Thymus (tissue), 11 donors: ENCODE measurements around the gene TMEM182. TPM values are rescaled to one million over a fixed set of nuclear protein-coding genes. Genes with fewer than 3 reads are reported as not detected.

ENCODE experiments used
- DNase-seq, 9 donors: peaks; one replicate each; pipeline ENCODE4 v3.0.0-alpha.2; 2013; ENCODE audit warnings: low spot score in 9 of 9, low read depth in 6 of 9, missing footprints in 1 of 9
- H3K27ac ChIP-seq, 2 donors: one replicate each; pipeline ENCODE4 v1.5.1; 2013; ENCODE audit warnings: control low read depth in 1 of 2, low read depth in 1 of 2, low read length in 1 of 2, mild to moderate bottlenecking in 1 of 2, moderate library complexity in 1 of 2
- H3K27me3 ChIP-seq, 2 donors: one replicate each; pipeline ENCODE4 v1.5.1; 2013; ENCODE audit warnings: low read length in 1 of 2; ENCODE audit not compliant: control insufficient read depth in 2 of 2, insufficient read depth in 1 of 2
- H3K36me3 ChIP-seq, 2 donors: one replicate each; pipeline ENCODE4 v1.5.1; 2013; ENCODE audit warnings: low read length in 1 of 2, mild to moderate bottlenecking in 1 of 2, moderate library complexity in 1 of 2; ENCODE audit not compliant: control insufficient read depth in 2 of 2, insufficient read depth in 2 of 2
- H3K4me1 ChIP-seq, 2 donors: one replicate each; pipeline ENCODE4 v1.5.1; 2013; ENCODE audit warnings: low read length in 2 of 2; ENCODE audit not compliant: control insufficient read depth in 2 of 2, insufficient read depth in 2 of 2
- H3K4me3 ChIP-seq, 2 donors: one replicate each; pipeline ENCODE4 v1.5.1; 2013; ENCODE audit warnings: low read length in 2 of 2, control low read depth in 1 of 2, mild to moderate bottlenecking in 1 of 2
- H3K9me3 ChIP-seq, 2 donors: one replicate each; pipeline ENCODE4 v1.5.1; 2013; ENCODE audit warnings: low read length in 1 of 2, mild to moderate bottlenecking in 1 of 2; ENCODE audit not compliant: control insufficient read depth in 2 of 2, insufficient read depth in 1 of 2
- WGBS: extraction: QIAGEN DNeasy Blood & Tissue Kit; methylation state at CpG from one replicate; pipeline ENCODE4 v1.1.7; 2013; 5-methylcytosine and 5-hydroxymethylcytosine counted together
- polyA plus RNA-seq: library from polyadenylated mRNA; stranded (reverse); fragments of 200-250 nt; gene quantifications from one replicate; pipeline ENCODE4 v1.2.3, GENCODE V29; 2013
- total RNA-seq: library from RNA; stranded (reverse); fragments of 120-200 nt; gene quantifications from one replicate; pipeline ENCODE4 v1.2.4, GENCODE V29; 2013
- donor health status: healthy.

Gene TMEM182
- total and polyA plus RNA-seq, 2 donors: 2.3 to 2.6 TPM

- Histone ChIP-seq H3K4me3 (no peak overlapping the region), H3K9me3 (no peaks in the 10 kb centered on the region), H3K27me3 (no peaks in the 10 kb centered on the region), H3K4me1 (no peaks in the 10 kb centered on the region), H3K27ac (no peak overlapping the region), H3K36me3 (no peaks in the 10 kb centered on the region)
- no peak for DNase-seq
- WGBS: 96% methylated on average over 8 of the region's 8 CpGs
Observed at GRCh38 chr2:102792568-102793208, 30.9 kb downstream of the TMEM182 start.

- H3K4me3 ChIP-seq: no peak overlapping the region
- H3K36me3 ChIP-seq: no peaks in the 10 kb centered on the region
- WGBS: 96% methylated on average over 4 of the region's 4 CpGs
- H3K9me3 ChIP-seq: no peaks in the 10 kb centered on the region
- H3K27me3 ChIP-seq: no peaks in the 10 kb centered on the region
- DNase-seq: no peak
- no peak overlapping the region for H3K27ac ChIP-seq
- H3K4me1 ChIP-seq: no peaks in the 10 kb centered on the region
Observed at GRCh38 chr2:102795641-102796040, 33.8 kb downstream of the TMEM182 start.

GRCh38 chr2:102796337-102796736 lies 34.5 kb downstream of the TMEM182 start:
- no peak for DNase-seq
- no peaks in the 10 kb centered on the region for H3K36me3 ChIP-seq
- H3K4me3 ChIP-seq: no peak overlapping the region
- peaks cover 3 to 5% of the 10 kb centered on the region in 2 donors for H3K9me3 ChIP-seq
- WGBS: 96% methylated on average over 2 of the region's 2 CpGs
- no peak overlapping the region for H3K27ac ChIP-seq
- H3K27me3 ChIP-seq: no peaks in the 10 kb centered on the region
- H3K4me1 ChIP-seq: no peaks in the 10 kb centered on the region

- no peak overlapping the region for H3K27ac ChIP-seq
- H3K36me3 ChIP-seq: no peaks in the 10 kb centered on the region
- H3K9me3 ChIP-seq: peaks cover 7 to 16% of the 10 kb centered on the region in 2 donors
- over 99% methylated on average over 2 of the region's 2 CpGs for WGBS
- H3K4me3 ChIP-seq: no peak overlapping the region
- DNase-seq: no peak
- H3K27me3 ChIP-seq: no peaks in the 10 kb centered on the region
- no peaks in the 10 kb centered on the region for H3K4me1 ChIP-seq
Observed at GRCh38 chr2:102797486-102797885, 35.7 kb downstream of the TMEM182 start.

- no peaks in the 10 kb centered on the region for H3K27me3 ChIP-seq
- no peaks in the 10 kb centered on the region for H3K36me3 ChIP-seq
- peaks cover 7 to 22% of the 10 kb centered on the region in 2 donors for H3K9me3 ChIP-seq
- WGBS: 97% methylated on average over 2 of the region's 2 CpGs
- H3K4me1 ChIP-seq: peaks cover 0 to 5% of the 10 kb centered on the region in 2 donors
- H3K4me3 ChIP-seq: no peak overlapping the region
- no peak overlapping the region for H3K27ac ChIP-seq
- no peak for DNase-seq
Observed at GRCh38 chr2:102798181-102798580, 36.4 kb downstream of the TMEM182 start.

GRCh38 chr2:102801098-102801718 lies 39.4 kb downstream of the TMEM182 start:
- peak in 1 of 9 donors; percentile 23 for DNase-seq
- Histone ChIP-seq H3K4me1 (peaks cover 0 to 11% of the 10 kb centered on the region in 2 donors), H3K4me3 (no peak overlapping the region), H3K36me3 (no peaks in the 10 kb centered on the region), H3K27ac (no peak overlapping the region), H3K27me3 (no peaks in the 10 kb centered on the region), H3K9me3 (peaks cover 7 to 22% of the 10 kb centered on the region in 2 donors)
- whole genome bisulfite sequencing: 90% methylated on average over 5 of the region's 5 CpGs

- Histone ChIP-seq H3K4me1 (peaks cover 0 to 11% of the 10 kb centered on the region in 2 donors), H3K36me3 (no peaks in the 10 kb centered on the region), H3K4me3 (no peak overlapping the region), H3K9me3 (peaks cover 7 to 22% of the 10 kb centered on the region in 2 donors), H3K27ac (no peak overlapping the region), H3K27me3 (no peaks in the 10 kb centered on the region)
- DNase-seq: no peak
- WGBS: 98% methylated on average over 11 of the region's 11 CpGs
Observed at GRCh38 chr2:102801858-102802699, 40.2 kb downstream of the TMEM182 start.

GRCh38 chr2:102803041-102803896 lies 41.4 kb downstream of the TMEM182 start:
- Histone ChIP-seq H3K4me1 (peaks cover 0 to 11% of the 10 kb centered on the region in 2 donors), H3K27me3 (no peaks in the 10 kb centered on the region), H3K9me3 (peaks cover 7 to 22% of the 10 kb centered on the region in 2 donors), H3K4me3 (no peak overlapping the region), H3K36me3 (no peaks in the 10 kb centered on the region), H3K27ac (no peak overlapping the region)
- peak in 3 of 9 donors; percentile 4 to 43 (median 13) for DNase-seq
- WGBS: 40% methylated on average over 13 of the region's 13 CpGs
